ENCODE data around the gene KLHDC10. TPM values are rescaled to one million over a fixed set of nuclear protein-coding genes. Genes with fewer than 3 reads are reported as not detected.
"Not testable (repeated sequence)": the region's sequence is repeated elsewhere in the genome, so short reads cannot be mapped to it uniquely, and the experiment has no call there.

Gene KLHDC10
- total RNA-seq, 1 donor from 2014 or later = 34.2 TPM

DNA sequence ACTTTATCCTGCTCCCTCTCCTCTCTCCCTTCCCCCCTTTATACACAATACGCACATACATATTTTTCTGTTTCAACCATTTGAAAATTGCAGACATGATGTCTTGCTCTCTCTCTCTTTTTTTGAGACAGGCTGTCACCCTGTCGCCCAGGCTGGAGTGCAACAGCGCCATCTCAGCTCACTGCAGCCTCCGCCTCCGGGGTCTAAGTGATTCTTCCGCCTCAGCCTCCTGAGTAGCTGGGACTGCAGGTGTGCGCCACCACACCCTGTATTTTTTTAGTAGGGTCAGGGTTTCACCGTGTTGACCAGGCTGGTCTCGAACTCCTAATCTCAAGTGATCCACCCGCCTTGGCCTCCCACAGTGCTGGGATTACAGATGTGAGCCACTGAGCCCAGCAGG is 38.5 kb downstream of the KLHDC10 start:
- no peak for ATAC-seq

DNA sequence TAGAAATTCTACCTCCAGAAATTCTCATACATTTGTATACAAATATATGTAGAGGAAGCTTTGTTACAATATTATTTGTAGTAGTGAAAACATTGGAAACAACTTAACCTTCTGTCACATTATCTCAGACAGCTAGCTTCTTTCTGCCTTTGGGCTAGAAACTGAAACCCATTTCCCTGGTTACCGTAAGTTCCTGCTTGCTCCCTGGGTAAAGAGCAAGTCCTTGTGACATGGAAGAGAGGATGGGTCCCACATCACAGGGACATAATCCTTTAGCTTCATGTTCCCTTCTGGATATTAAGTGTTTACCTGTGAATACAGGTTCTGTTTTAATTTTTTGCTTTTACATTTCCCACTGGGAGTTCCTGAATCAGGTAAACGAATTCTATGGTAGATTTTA is 41.8 kb downstream of the KLHDC10 start:
- Histone ChIP-seq H3K27ac (no peak overlapping the region), H3K36me3 (no peaks in the 10 kb centered on the region), H3K4me1 (no peaks in the 10 kb centered on the region), H3K4me3 (no peak overlapping the region), H3K27me3 (ENCODE audit: low read depth) (no peaks in the 10 kb centered on the region), H3K9me3 (no peaks in the 10 kb centered on the region)
- DNase-seq (no peak), ATAC-seq (no peak)
- intact Hi-C loops (cut with DNase I) = no loop called here
- TF ChIP-seq, protein P1, sequence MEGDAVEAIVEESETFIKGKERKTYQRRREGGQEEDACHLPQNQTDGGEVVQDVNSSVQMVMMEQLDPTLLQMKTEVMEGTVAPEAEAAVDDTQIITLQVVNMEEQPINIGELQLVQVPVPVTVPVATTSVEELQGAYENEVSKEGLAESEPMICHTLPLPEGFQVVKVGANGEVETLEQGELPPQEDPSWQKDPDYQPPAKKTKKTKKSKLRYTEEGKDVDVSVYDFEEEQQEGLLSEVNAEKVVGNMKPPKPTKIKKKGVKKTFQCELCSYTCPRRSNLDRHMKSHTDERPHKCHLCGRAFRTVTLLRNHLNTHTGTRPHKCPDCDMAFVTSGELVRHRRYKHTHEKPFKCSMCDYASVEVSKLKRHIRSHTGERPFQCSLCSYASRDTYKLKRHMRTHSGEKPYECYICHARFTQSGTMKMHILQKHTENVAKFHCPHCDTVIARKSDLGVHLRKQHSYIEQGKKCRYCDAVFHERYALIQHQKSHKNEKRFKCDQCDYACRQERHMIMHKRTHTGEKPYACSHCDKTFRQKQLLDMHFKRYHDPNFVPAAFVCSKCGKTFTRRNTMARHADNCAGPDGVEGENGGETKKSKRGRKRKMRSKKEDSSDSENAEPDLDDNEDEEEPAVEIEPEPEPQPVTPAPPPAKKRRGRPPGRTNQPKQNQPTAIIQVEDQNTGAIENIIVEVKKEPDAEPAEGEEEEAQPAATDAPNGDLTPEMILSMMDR (IDR thresholded peaks at IDR 0.05) = no peak

More for the DNA sequence above, 38.5 kb downstream of the KLHDC10 start:
- no peaks in the 10 kb centered on the region for H3K9me3 ChIP-seq
- DNase-seq = no peak
- no peaks in the 10 kb centered on the region for H3K27me3 ChIP-seq (ENCODE audit: low read depth)
- intact Hi-C loops (cut with DNase I) = no loop called here
- H3K27ac ChIP-seq = no peak overlapping the region
- TF ChIP-seq, protein P1 (IDR thresholded peaks at IDR 0.05) = no peak
- H3K36me3 ChIP-seq = no peaks in the 10 kb centered on the region
- H3K4me3 ChIP-seq = no peak overlapping the region
- H3K4me1 ChIP-seq = no peaks in the 10 kb centered on the region

DNA sequence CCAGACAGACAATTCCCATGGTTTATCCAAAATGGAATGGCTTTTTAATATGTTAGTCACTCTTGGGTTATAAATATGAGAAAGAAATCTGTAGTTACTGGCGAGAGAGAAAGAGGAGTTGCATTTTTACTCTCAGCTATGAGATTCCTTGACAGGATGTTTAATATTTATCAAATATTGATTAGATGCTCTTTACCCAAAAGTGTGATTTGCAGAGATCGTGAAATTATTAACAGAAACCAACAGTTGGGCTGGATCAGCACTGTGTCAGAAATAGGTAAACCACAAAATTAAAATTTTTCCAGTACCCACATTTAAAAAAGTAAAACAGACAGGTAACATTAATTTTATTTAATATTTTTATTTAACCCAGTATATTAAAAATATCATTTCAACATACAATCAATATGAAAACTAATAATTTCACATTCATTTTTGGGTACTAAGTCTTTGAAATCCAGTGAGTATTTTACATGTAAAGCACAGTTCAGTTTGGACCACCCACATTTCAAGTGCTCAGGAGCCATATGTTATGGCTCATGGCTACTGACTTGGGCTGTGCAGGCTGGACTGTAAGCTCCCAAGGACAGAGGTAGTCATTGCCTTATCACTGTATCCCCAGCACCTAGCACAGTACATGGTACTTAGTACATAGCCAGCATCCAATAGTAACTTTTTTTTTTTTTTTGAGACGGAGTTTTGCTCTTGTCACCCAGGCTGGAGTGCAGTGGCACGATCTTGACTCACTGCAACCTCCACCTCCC is 42.5 kb downstream of the KLHDC10 start:
- intact Hi-C loops (cut with DNase I) = no loop called here
- no peak for ATAC-seq

DNA sequence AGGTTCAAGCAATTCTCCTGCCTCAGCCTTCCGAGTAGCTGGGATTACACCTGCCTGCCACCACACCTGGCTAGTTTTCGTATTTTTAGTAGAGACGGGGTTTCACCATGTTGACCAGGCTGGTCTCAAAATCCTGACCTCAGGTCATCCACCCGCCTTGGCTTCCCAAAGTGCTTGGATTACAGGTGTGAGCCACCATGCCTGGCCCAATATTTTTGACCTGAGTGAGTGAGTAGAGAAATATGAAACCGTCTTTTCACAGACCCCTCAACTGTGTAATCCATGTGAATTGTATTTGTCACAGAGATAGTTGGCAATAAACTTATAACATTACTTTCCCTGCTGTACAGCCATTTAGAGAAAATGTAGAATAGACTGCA is 43.1 kb downstream of the KLHDC10 start:
- H3K27ac ChIP-seq; H3K27me3 ChIP-seq (ENCODE audit: low read depth); intact Hi-C loops (cut with DNase I); H3K9me3 ChIP-seq; H3K36me3 ChIP-seq; ATAC-seq; H3K4me3 ChIP-seq; DNase-seq; H3K4me1 ChIP-seq: not testable (repeated sequence)

More for the DNA sequence above, 42.5 kb downstream of the KLHDC10 start:
- TF ChIP-seq, protein P1 (IDR thresholded peaks at IDR 0.05) = no peak
- no peak overlapping the region for H3K27ac ChIP-seq
- no peaks in the 10 kb centered on the region for H3K27me3 ChIP-seq (ENCODE audit: low read depth)
- H3K9me3 ChIP-seq = no peaks in the 10 kb centered on the region
- H3K36me3 ChIP-seq = no peaks in the 10 kb centered on the region
- H3K4me3 ChIP-seq = no peak overlapping the region
- no peaks in the 10 kb centered on the region for H3K4me1 ChIP-seq
- no peak for DNase-seq

DNA sequence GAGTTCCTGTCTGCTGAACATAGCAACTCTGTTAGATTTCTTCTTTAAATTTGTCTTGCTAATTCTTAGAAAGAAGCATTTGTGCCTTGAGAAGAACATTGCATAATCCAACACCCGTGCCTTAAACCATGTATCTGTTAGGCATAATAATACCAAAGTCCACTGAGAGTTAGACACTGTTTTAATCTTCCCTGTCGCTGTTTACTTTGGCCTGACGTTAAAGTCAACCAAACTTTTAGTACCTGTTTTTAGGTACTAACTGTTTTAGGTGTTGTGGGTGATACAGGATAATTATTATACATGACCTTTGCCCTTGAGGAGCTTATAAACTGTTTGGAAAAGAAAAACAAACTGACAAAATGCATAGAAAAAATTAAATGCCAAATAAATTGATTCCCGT is 43.6 kb downstream of the KLHDC10 start:
- no peak for DNase-seq
- Histone ChIP-seq H3K4me1 (no peaks in the 10 kb centered on the region), H3K4me3 (no peak overlapping the region), H3K36me3 (peaks cover 2% of the 10 kb centered on the region), H3K9me3 (no peaks in the 10 kb centered on the region), H3K27ac (no peak overlapping the region), H3K27me3 (ENCODE audit: low read depth) (no peaks in the 10 kb centered on the region)
- no peak for ATAC-seq
- TF ChIP-seq, protein P1 (IDR thresholded peaks at IDR 0.05) = no peak
- intact Hi-C loops (cut with DNase I) = no loop called here

DNA sequence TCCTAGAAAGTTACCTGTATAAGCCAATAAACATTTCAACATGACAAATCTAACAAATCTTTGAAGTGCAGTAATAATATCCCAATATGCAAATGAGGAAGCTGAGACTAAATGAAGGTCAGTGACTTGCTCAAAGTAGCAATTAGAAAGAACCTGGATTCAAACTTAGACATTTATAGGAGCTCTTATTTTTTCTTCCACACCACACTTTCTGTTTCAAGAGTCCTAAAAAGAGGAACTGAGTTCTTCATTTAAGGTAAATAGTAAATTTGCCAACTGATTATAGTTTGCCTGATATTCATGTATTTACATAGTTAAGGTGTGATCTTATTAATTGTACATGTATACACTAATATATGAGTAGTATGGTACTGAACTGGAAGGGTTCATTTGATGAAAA is 44.0 kb downstream of the KLHDC10 start:
- ATAC-seq = no peak
- Histone ChIP-seq H3K27me3 (ENCODE audit: low read depth) (no peaks in the 10 kb centered on the region), H3K9me3 (no peaks in the 10 kb centered on the region), H3K4me1 (no peaks in the 10 kb centered on the region), H3K4me3 (no peak overlapping the region), H3K27ac (no peak overlapping the region), H3K36me3 (peaks cover 6% of the 10 kb centered on the region)
- DNase-seq = no peak
- TF ChIP-seq, protein P1 (IDR thresholded peaks at IDR 0.05) = no peak
- intact Hi-C loops (cut with DNase I) = no loop called here
